ENCODE results near the gene TCF15.
"Not testable (repeated sequence)": the region's sequence is repeated elsewhere in the genome, so short reads cannot be mapped to it uniquely, and the experiment has no call there.

Gene TCF15

GRCh38 chr20:642398-643174 is 32.5 kb upstream of the TCF15 start:
- no peak for DNase-seq (ENCODE audit: low read depth in 1 of 2, low spot score in 1 of 2)

DNA sequence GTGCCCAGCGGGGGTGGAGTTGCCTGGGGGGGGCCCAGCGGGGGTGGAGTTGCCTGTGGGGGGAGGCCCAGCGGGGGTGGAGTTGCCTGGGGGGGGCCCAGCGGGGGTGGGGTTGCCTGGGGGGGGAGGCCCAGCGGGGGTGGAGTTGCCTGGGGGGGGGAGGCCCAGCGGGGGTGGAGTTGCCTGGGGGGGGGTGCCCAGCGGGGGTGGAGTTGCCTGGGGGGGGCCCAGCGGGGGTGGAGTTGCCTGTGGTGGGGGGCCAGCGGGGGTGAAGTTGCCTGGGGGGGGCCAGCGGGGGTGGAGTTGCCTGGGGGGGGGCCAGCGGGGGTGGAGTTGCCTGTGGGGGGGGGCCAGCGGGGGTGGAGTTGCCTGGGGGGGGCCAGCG is 31.9 kb upstream of the TCF15 start:
- not testable (repeated sequence) for DNase-seq (ENCODE audit: low read depth in 1 of 2, low spot score in 1 of 2)

GRCh38 chr20:641516-641875 is 31.4 kb upstream of the TCF15 start:
- no peak for DNase-seq (ENCODE audit: low read depth in 1 of 2, low spot score in 1 of 2)

DNA sequence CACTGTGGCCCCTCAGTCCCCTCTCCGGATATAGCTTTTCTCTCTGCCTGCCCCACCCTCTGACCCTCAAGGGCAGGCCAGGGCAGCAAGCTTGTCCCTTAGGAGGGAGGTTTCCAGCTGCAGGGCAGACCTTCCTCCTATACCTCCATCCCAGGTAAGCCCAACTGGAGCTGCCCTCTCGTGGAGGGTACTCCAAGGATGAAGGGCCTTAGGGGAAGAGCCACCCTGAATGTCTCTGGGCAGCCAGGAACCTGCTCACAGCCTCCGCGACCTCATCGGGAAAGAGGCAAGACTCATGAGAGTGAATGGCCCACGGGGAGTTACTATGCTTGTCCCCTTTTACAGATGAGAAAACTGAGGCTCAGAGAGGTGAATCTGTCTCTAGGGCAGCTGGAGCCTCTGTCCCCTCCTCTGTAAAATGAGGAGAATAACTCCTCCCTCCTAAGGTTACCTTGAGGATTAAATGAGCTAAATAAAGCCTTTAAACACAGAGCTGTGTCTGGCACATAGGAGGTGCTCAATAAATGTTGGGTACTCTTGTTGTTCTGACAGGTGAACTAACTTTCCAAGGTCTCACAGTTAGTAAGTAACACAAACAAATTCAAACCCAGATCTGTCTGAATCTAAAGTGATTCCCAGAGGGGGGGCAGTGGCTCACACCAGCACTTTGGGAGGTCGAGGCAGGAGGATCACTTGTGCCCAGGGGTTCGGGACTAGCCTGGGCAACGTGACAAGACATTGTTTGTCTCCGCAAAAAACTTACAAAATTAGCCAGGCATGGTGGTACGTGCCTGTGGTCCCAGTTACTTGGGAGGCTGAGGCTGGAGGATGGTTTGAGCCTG is 30.8 kb upstream of the TCF15 start:
- DNase-seq (ENCODE audit: low read depth in 1 of 2, low spot score in 1 of 2) = no peak

DNA sequence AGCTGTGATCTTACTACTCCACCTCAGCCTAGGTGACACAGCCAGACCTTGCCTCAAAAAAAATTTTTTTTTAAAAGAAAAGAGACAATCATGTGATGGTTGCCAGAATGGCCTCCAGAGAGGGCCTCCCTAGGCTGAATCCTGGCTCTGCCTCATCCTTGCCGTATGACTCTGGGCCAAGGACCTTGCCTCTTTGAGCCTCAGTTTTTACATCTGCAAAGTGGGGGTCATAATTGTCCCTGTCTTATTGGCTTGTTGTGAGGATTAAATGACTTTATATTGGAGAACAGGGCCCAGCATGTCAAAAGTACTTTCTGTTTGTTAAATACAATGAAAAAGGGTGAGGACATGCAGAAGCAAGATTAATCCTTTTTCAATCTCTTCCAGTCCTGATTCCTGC is 28.5 kb upstream of the TCF15 start:
- no peak for DNase-seq (ENCODE audit: low read depth in 1 of 2, low spot score in 1 of 2)

GRCh38 chr20:637559-637958 is 27.4 kb upstream of the TCF15 start:
- DNase-seq (ENCODE audit: low read depth in 1 of 2, low spot score in 1 of 2) = no peak

GRCh38 chr20:635893-636338 is 25.8 kb upstream of the TCF15 start:
- DNase-seq (ENCODE audit: low read depth in 1 of 2, low spot score in 1 of 2) = no peak

DNA sequence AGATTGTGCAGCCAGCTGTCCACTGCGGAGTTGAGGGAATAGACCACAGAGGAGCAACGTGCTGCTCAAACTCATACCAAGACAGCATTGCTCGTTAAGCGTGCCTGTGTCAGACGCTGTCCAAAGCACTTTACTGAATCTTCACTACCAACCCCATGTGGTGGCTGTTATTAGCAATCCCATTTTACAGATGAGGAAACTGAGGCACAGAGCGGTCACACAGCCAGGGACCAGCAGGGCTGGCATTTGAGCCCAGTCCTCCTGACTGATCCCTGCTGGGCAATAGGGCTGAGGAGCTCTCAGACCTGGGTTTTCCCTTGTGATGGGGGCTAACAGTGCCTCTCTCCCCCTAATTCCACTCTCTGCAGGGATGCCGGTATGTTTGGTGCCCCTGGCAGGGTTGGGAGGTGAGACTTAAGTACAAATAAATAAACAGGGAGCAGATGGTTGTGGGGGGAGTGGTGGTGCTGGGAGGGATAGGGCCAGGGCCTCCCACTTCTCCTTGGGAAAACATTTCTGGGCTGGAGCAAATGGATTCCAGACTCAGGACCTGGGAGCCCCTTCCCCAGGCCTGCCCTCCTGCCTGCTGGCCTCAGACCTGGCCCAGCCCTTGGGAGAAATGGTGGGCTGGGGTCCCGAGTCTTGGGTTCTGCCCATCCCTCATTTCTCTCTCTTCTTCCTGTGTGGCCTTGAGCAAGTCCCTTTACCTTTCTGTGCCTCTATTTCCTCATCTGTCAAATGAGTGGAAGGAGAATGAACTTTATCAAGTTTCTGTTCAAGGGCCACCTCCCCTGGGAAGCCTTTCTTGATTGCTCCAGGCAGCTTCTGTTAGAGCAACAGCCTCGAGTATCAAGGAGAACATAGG is 25.2 kb upstream of the TCF15 start:
- DNase-seq (ENCODE audit: low read depth in 1 of 2, low spot score in 1 of 2) = no peak

DNA sequence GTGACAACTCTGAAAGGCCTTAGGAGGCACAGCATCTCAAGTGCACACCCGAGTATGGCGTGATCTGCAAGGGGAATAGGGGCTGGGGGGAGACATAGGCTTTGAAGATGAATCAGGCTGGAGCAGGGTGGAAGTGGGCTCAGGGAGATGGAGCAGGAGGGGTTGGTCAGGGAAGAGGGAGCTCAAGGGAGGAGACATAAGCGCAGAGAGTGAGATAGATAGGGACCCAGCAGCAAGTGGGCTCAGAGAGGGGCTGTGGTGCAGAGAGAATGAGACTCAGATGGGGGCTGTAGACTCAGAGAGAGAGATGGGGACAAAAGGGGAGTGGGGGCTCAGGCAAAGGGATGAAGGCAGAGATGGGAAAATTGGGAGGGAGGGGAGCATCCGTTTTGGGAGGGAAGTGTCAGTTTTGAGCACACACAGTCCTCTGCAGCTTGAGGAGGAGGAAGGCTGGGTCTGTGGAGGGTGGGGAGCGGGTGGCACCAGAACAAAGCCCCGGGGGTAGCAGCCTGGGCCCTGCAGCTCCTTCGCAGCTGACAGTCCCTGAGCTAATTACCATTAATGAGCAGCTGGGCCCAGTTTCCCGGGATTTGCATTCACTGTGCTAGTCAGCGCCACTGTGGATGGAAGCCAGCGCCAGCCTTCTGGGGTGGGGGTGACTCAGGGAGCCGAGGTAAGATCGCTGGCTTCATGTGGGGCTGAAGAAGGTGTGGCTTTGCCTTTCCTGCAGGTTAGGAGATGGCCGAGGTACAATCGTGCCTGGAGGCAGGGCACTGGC is 24.2 kb upstream of the TCF15 start:
- DNase-seq (ENCODE audit: low read depth in 1 of 2, low spot score in 1 of 2) = no peak

- no peak for DNase-seq (ENCODE audit: low read depth in 1 of 2, low spot score in 1 of 2)
These were observed 21.0 kb upstream of the TCF15 start for GRCh38 chr20:631101-631500.

- no peak for DNase-seq (ENCODE audit: low read depth in 1 of 2, low spot score in 1 of 2)
These were observed 16.5 kb upstream of the TCF15 start for GRCh38 chr20:626579-626978.

DNA sequence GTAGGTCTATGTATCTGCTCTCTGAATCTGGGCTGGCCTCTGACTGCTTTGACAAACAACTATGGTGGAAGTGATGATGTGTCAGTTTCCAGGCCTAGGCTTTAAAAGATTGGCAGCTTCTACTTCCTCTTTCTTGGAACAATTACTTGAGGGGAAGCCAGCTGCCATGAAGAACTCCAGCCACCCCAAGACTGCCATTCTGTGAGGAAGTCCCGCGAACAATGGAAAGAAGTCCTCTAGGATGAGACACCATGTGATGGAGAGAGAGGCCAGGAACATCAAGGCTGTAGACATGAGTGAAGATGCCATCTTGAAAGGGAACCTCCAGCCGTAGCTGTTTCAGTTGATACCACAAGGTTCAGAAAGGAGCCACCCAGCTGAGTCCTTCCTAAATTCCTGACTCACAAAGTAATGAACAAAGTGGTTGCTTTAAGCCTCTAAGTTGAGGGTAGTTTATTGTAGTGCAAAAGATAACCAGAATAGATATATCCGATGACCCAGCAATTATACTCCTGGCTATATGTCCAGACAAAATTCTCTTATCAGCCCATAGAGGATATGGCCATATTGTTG is 15.3 kb upstream of the TCF15 start:
- DNase-seq (ENCODE audit: low read depth in 1 of 2, low spot score in 1 of 2) = no peak

GRCh38 chr20:623704-624103 is 13.6 kb upstream of the TCF15 start:
- no peak for DNase-seq (ENCODE audit: low read depth in 1 of 2, low spot score in 1 of 2)

- DNase-seq (ENCODE audit: low read depth in 1 of 2, low spot score in 1 of 2) = no peak
These were observed 12.9 kb upstream of the TCF15 start for GRCh38 chr20:623021-623420.

GRCh38 chr20:622161-622560 is 12.1 kb upstream of the TCF15 start:
- DNase-seq (ENCODE audit: low read depth in 1 of 2, low spot score in 1 of 2) = no peak

GRCh38 chr20:621125-621756 is 11.1 kb upstream of the TCF15 start:
- DNase-seq (ENCODE audit: low read depth in 1 of 2, low spot score in 1 of 2) = no peak

- DNase-seq (ENCODE audit: low read depth in 1 of 2, low spot score in 1 of 2) = no peak
These were observed 10.1 kb upstream of the TCF15 start for GRCh38 chr20:620246-620645.

DNA sequence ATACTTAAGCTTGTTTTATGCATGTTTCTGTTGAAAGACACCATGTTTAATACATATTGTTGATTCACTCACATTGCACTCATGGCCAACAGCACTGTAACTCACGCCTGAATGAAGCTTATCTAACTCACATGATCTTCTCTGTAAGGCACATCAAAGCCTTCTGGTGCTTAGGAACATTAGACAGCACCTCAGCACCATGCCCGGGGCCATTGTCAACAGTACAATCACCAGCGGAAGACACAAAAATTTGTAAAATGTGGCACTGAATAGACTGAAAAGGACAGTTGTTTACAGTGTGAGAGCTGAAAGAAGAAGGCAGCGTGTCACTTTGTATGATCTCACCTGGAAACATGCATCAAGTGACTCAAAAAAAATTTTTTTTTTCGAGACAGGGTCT is 8.9 kb upstream of the TCF15 start:
- DNase-seq (ENCODE audit: low read depth in 1 of 2, low spot score in 1 of 2) = no peak

DNA sequence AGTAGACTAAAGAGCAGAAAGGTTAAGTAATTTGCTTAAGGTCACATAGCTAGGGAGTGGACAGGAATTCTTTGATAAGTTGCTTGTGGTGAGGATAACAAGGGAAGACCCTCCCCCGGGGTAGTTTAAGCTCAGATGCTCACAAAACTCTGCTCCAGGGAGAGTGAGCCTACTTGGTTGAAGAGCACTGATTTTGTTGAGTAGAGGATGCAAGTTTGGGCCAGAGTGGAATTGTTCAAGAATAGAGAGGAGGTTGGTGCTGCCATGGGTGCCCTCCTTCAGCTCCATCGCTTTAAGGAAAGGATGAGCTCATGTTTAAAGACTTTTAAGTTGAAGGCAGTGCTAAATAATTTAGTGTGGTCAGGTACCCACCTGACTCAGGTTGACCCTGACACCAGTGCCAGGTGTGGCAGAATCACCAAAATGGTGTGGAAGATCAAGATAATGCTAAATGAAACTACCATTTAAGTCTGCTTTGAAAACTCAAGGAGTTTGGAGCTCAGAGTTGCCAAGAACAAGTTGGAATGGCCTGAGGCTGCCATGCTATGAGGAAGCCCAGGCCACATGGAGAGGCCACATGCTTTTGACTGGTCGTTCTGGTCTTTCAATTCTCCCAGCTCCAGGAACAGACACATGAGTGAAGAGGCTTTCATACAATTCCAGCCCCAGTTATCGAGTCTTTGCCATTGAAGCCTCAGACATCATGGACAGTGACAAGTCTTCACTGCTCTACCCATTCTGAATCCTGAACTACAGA is 8.0 kb upstream of the TCF15 start:
- DNase-seq (ENCODE audit: low read depth in 1 of 2, low spot score in 1 of 2) = no peak

Data from activated CD4-positive, alpha-beta T cell treated with anti-CD3 and anti-CD28 coated beads, Interleukin-2, amount 50 U/mL, for 24 hours (primary cell).